Caco-2 (cell line): ENCODE data around the gene SCFD2. TPM values are rescaled to one million over a fixed set of nuclear protein-coding genes. Genes with fewer than 3 reads are reported as not detected.
A peak's percentile ranks its signal among the peaks of the same experiment; 100 is the strongest.

ENCODE experiments used
- BruUV-seq: library from RNA; stranded (reverse); fragments of 400-500 nt; replicated peaks from 2 replicates; lab custom pipeline; 2021; lab: Mats Ljungman, UMichigan
- CTCF ChIA-PET: fragments of 300-600 bp; sonication (Branson Sonifier 250); formaldehyde crosslinking; loops from one replicate; lab custom pipeline; 2022; ENCODE audit warnings: antibody characterized with exemption; lab: Charles Lee
- POLR2A ChIA-PET: fragments of 300-600 bp; sonication (Branson Sonifier 250); formaldehyde crosslinking; loops from one replicate; lab custom pipeline; 2022; ENCODE audit warnings: antibody characterized with exemption; lab: Charles Lee
- DNase-seq, 2 experiments: peaks; one replicate each; pipeline versions ENCODE4 v3.0.0 to v3.0.0-alpha.2; 2020 to 2022
- H3K27me3 ChIP-seq: replicated peaks from 2 replicates; pipeline ENCODE4 v1.6.0; 2011; ENCODE audit warnings: low read length; ENCODE audit not compliant: control insufficient read depth, insufficient read depth
- H3K36me3 ChIP-seq: 2 replicates; pipeline ENCODE4 v1.5.1; 2011; ENCODE audit warnings: low read length; ENCODE audit not compliant: control insufficient read depth, insufficient read depth
- H3K4me1 ChIP-seq: fragments of 250-450 bp; sonication (Bioruptor Pico); 2 replicates; pipeline ENCODE4 v1.5.1; 2020; ENCODE audit warnings: mild to moderate bottlenecking
- H3K4me3 ChIP-seq: 2 replicates; pipeline ENCODE4 v1.5.1; 2011; ENCODE audit warnings: low read depth, mild to moderate bottlenecking, control low read depth, low read length
- H3K9me3 ChIP-seq: fragments of 250-450 bp; sonication (Bioruptor Pico); 2 replicates; pipeline ENCODE4 v1.5.1; 2020; ENCODE audit warnings: mild to moderate bottlenecking, moderate library complexity
- H3K27ac Mint-ChIP-seq: one replicate; pipeline ENCODE4 v1.8.0; 2022; ENCODE audit warnings: mixed read lengths; ENCODE audit not compliant: unreplicated experiment
- H3K27me3 Mint-ChIP-seq: one replicate; pipeline ENCODE4 v1.8.0; 2022; ENCODE audit warnings: mixed read lengths; ENCODE audit not compliant: insufficient read depth, unreplicated experiment
- H3K36me3 Mint-ChIP-seq: one replicate; pipeline ENCODE4 v1.8.0; 2022; ENCODE audit warnings: mild to moderate bottlenecking, mixed read lengths; ENCODE audit not compliant: insufficient read depth, unreplicated experiment
- H3K4me1 Mint-ChIP-seq: one replicate; pipeline ENCODE4 v1.8.0; 2022; ENCODE audit warnings: low read depth, mixed read lengths; ENCODE audit not compliant: unreplicated experiment
- H3K4me3 Mint-ChIP-seq: one replicate; pipeline ENCODE4 v1.8.0; 2022; ENCODE audit warnings: mild to moderate bottlenecking, moderate library complexity, mixed read lengths; ENCODE audit not compliant: unreplicated experiment
- H3K9me3 Mint-ChIP-seq: one replicate; pipeline ENCODE4 v1.8.0; 2022; ENCODE audit warnings: mixed read lengths; ENCODE audit not compliant: unreplicated experiment
- intact Hi-C: fragments of 100-400 bp; cut with micrococcal nuclease; formaldehyde crosslinking; loops from one replicate; pipeline ENCODE4 v1.10.0; 2022; ENCODE audit not compliant: unreplicated experiment
- total RNA-seq: library from RNA; stranded (reverse); gene quantifications from 2 replicates; pipeline ENCODE4 v1.2.3, GENCODE V29; 2022
- TF ChIP-seq, protein P1 (sequence below), 2 experiments: fragments of 200-600 bp in 1 of 2; IDR thresholded peaks; 1 replicate in 1 of 2; 2 replicates in 1 of 2; pipeline versions ENCODE4 v1.5.1 to v1.8.0; 2011 to 2022; ENCODE audit warnings: antibody characterized with exemption in 1 of 2, control low read depth in 1 of 2, inconsistent platforms in 1 of 2, low read depth in 1 of 2, low read length in 1 of 2, mild to moderate bottlenecking in 1 of 2, moderate library complexity in 1 of 2; ENCODE audit not compliant: insufficient read depth in 1 of 2, severe bottlenecking in 1 of 2, unreplicated experiment in 1 of 2

SCFD2 gene
- total RNA-seq, 1 experiment from 2014 or later, result 12.2 TPM

DNA sequence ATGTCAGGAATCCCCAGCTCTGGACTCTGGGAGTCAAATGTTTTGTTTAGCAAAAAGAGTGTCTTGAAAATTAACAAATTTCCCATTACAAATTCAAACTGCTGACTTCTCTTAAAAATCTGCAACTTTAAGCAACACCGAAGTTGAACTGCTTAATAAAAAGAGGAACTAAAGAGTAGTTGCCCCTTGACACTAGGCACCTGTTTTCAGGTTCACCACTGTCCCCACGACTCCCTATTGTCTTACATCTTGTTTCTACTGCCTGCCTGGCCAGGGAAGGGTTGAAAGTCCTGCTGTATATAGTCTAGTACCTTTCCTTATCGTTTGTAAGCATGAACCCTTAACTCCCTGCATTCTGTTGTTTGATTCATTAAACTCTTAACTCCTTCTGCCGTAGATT, 173.9 kb downstream of the SCFD2 start:
- Mint-ChIP-seq H3K36me3 (no peaks in the 10 kb centered on the region), H3K4me3 (no peak overlapping the region), H3K27me3 (no peaks in the 10 kb centered on the region), H3K4me1 (peaks cover 13% of the 10 kb centered on the region), H3K9me3 (no peaks in the 10 kb centered on the region), H3K27ac (no peak overlapping the region)
- BruUV-seq, result no TSS peak
- H3K4me3 ChIP-seq, result no peak overlapping the region
- no peak for DNase-seq
- intact Hi-C loops, result loop anchor here (10.0 kb wide), 1 partner anchor 123 kb away; no protein-coding TSS in a partner anchor
- ChIA-PET CTCF (no interaction called here), POLR2A (no interaction called here)
- peaks cover 19% of the 10 kb centered on the region for H3K4me1 ChIP-seq
- TF ChIP-seq, protein P1, sequence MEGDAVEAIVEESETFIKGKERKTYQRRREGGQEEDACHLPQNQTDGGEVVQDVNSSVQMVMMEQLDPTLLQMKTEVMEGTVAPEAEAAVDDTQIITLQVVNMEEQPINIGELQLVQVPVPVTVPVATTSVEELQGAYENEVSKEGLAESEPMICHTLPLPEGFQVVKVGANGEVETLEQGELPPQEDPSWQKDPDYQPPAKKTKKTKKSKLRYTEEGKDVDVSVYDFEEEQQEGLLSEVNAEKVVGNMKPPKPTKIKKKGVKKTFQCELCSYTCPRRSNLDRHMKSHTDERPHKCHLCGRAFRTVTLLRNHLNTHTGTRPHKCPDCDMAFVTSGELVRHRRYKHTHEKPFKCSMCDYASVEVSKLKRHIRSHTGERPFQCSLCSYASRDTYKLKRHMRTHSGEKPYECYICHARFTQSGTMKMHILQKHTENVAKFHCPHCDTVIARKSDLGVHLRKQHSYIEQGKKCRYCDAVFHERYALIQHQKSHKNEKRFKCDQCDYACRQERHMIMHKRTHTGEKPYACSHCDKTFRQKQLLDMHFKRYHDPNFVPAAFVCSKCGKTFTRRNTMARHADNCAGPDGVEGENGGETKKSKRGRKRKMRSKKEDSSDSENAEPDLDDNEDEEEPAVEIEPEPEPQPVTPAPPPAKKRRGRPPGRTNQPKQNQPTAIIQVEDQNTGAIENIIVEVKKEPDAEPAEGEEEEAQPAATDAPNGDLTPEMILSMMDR (IDR thresholded peaks at IDR 0.05; ENCODE audit: insufficient read depth in 1 of 2, low read depth in 1 of 2, low read length in 1 of 2, severe bottlenecking in 1 of 2, unreplicated experiment in 1 of 2), result no peak
- H3K27me3 ChIP-seq, result no peaks in the 10 kb centered on the region
- no peaks in the 10 kb centered on the region for H3K36me3 ChIP-seq
- H3K9me3 ChIP-seq, result no peaks in the 10 kb centered on the region

DNA sequence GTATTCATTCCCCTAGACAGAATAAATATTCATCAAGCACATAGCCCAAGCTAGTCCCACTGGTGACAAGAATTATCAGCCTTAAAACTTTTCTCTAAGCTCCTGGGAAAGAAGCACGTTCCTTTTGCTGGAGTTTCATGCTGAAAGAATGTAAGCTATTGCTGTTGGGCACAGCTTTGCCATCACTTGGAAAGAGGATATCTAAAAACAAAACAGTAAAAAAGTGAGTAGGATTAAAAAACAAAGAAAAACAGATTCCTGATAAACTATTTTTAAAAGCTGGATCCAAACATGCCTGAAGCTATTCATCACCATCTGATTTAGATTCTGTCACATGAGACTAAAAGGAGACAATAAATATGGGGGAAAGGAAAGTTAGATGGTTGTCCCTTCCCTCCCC, 176.8 kb downstream of the SCFD2 start:
- Mint-ChIP-seq H3K36me3 (no peaks in the 10 kb centered on the region), H3K4me1 (peaks cover 20% of the 10 kb centered on the region), H3K9me3 (no peaks in the 10 kb centered on the region), H3K27me3 (no peaks in the 10 kb centered on the region), H3K4me3 (no peak overlapping the region), H3K27ac (no peak overlapping the region)
- no peaks in the 10 kb centered on the region for H3K27me3 ChIP-seq
- BruUV-seq, result no TSS peak
- intact Hi-C loops, result loop anchor here (2.0 to 10.0 kb wide), 3 partner anchors 104 to 1038 kb away; no protein-coding TSS in a partner anchor
- no peaks in the 10 kb centered on the region for H3K36me3 ChIP-seq
- CTCF ChIA-PET, result no interaction called here
- no peak for DNase-seq
- TF ChIP-seq, protein P1 (IDR thresholded peaks at IDR 0.05; ENCODE audit: insufficient read depth in 1 of 2, low read depth in 1 of 2, low read length in 1 of 2, severe bottlenecking in 1 of 2, unreplicated experiment in 1 of 2), result no peak
- peaks cover 30% of the 10 kb centered on the region for H3K4me1 ChIP-seq
- no peak overlapping the region for H3K4me3 ChIP-seq
- H3K9me3 ChIP-seq, result no peaks in the 10 kb centered on the region
- POLR2A ChIA-PET, result interaction anchor here (2.5 kb wide), 1 partner anchor 169 kb away, joined by 10 read pairs; no protein-coding TSS in a partner anchor

DNA sequence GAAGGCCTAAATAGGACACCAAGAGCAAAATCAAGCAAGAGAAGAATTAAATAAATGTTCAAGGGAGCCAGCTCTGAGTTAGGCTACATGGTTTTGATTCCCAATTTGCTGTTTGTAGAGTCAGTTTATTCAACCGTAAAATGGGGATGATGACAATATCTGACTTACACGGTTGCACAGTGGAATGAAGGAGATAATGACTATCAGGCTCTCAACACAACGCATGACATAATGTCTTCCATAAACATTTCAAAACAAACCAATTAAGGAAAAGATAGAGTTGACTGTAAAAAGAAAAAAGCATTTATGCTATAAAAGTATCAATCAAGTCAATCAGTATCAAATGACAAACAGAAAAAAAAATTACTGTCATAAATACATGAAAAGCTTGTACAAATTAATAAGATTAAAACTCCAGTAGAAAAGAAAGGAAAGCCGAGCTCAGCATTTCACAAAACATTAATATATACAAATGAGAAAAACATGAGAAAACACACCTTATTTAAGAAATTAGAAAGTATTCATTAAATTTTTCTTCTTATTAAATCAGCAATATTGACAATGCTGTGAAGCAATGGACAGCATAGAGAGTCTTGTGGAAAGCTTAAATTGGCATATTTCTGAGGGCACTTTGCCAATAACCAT, 179.0 kb downstream of the SCFD2 start:
- peaks cover 30% of the 10 kb centered on the region for H3K4me1 ChIP-seq
- Mint-ChIP-seq H3K27me3 (no peaks in the 10 kb centered on the region), H3K36me3 (no peaks in the 10 kb centered on the region), H3K27ac (peak overlapping the region; percentile 1), H3K4me3 (no peak overlapping the region), H3K9me3 (no peaks in the 10 kb centered on the region), H3K4me1 (peaks cover 14% of the 10 kb centered on the region)
- no TSS peak for BruUV-seq
- ChIA-PET CTCF (no interaction called here), POLR2A (interaction anchor here (2.5 kb wide), 1 partner anchor 167 kb away, joined by 10 read pairs; no protein-coding TSS in a partner anchor)
- no peaks in the 10 kb centered on the region for H3K36me3 ChIP-seq
- no peaks in the 10 kb centered on the region for H3K9me3 ChIP-seq
- H3K4me3 ChIP-seq, result no peak overlapping the region
- DNase-seq, result no peak
- intact Hi-C loops, result loop anchor here (5.0 to 10.0 kb wide), 2 partner anchors 102 to 270 kb away; no protein-coding TSS in a partner anchor
- no peaks in the 10 kb centered on the region for H3K27me3 ChIP-seq
- TF ChIP-seq, protein P1 (IDR thresholded peaks at IDR 0.05; ENCODE audit: insufficient read depth in 1 of 2, low read depth in 1 of 2, low read length in 1 of 2, severe bottlenecking in 1 of 2, unreplicated experiment in 1 of 2), result no peak
